ENCODE data around the gene CAPS2.
"Not testable (repeated sequence)": the region's sequence is repeated elsewhere in the genome, so short reads cannot be mapped to it uniquely, and the experiment has no call there.

CAPS2 gene

GRCh38 chr12:75329918-75330826, at the start of gene CAPS2:
CAPS2 (minus strand) TSS chr12:75330324; CDS start chr12:75326498, 3,826 bp downstream.
- DNase-seq, result peak; percentile 5

GRCh38 chr12:75378354-75378753, 48.2 kb upstream of the CAPS2 start:
- no peak for DNase-seq

DNA sequence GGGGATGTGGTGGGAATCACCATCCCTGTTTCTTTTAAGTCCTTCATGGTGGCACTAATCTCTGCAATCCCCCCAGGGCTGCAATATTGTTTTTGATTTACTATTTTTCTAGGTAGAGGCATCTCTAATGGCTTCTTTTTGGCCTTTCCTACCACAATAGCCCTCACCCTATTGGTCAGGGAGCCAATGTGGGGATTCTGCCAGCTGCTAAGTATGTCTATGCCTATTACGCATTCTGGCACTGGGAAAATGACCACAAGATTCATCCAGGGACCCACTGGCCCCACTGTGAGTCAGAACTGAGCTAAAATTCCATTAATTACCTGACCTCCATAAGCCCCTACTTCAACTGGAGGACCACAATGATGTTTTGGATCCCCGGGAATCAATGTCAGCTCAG, 44.8 kb upstream of the CAPS2 start:
- DNase-seq, result no peak

- no peak for DNase-seq
Observed at GRCh38 chr12:75366629-75367028, 36.5 kb upstream of the CAPS2 start.

DNA sequence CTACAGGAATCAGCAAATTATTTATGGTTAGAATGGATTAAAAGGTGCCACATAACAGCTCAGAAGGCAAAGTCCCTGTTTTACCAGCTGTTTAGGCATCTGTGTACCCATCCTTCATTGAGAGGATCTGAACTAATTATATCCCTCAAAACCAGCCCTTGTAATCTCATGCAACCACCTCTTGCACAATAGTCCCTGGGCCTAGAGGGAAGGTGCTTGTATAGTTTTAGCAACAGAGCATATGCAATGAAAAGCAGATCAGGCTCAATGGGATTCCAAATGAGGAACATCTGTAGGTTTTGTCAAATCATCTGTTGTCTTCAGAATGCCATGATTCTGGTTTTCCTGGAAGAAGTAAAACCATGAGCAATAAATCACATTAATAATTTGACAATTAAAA, 34.8 kb upstream of the CAPS2 start:
- no peak for DNase-seq

DNA sequence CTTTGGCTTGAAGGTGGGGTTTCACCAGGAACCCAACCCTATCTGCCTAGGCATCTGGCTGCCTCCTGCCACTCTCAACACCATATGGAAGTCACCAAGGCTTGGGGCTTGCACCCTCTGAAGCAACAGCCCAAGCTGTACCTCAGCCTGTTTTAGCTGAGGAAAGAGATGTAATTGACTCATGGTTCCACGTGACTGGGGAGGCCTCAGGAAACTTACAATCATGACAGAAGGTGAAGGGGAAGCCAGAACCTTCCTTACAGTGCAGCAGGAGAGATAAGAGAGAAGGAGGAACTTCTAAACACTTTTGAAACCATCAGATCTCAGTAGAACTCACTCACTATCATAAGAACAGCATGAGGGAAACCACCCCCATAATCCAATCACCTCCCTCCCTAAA, 31.3 kb upstream of the CAPS2 start:
- DNase-seq, result no peak

- no peak for DNase-seq
Observed at GRCh38 chr12:75360920-75361319, 30.8 kb upstream of the CAPS2 start.

DNA sequence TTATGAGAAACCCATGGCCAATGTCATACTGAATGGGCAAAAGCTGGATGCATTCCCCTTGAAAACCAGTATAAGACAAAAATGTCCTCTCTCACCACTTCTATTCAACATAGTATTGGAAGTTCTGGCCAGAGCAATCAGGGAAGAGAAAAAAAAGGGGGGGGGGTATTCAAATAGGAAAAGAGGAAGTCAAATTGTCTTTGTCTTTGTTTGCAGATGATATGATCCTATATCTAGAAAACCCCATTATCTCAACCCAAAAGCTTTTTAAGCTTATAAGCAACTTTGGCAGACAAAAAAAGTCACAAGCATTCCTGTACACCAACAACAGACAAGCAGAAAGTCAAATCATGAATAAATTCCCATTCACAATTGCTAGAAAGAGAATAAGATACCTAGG, 23.9 kb upstream of the CAPS2 start:
- DNase-seq, result no peak

GRCh38 chr12:75350413-75350812, 20.3 kb upstream of the CAPS2 start:
- no peak for DNase-seq

DNA sequence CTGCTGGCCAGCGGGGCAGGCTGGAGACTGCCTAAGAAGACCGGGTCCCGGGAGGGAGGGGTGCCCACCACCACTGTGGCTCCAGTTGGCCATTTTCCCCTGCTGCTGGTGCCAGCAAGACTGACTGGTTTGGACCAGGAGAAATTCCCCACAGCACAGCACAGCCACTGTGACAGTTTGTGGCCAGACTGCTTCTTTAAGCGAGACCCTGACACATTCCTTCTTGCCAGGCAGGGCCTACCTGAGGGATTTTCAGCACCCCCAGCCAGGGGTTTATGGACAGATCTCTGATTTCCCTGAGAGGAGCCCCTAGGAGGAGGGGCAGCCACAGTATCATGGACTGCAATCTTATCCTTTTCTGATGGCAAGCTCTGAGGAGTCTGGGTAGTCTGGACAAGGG, 19.8 kb upstream of the CAPS2 start:
- no peak for DNase-seq

GRCh38 chr12:75346215-75346614, 16.1 kb upstream of the CAPS2 start:
- DNase-seq, result not testable (repeated sequence)

DNA sequence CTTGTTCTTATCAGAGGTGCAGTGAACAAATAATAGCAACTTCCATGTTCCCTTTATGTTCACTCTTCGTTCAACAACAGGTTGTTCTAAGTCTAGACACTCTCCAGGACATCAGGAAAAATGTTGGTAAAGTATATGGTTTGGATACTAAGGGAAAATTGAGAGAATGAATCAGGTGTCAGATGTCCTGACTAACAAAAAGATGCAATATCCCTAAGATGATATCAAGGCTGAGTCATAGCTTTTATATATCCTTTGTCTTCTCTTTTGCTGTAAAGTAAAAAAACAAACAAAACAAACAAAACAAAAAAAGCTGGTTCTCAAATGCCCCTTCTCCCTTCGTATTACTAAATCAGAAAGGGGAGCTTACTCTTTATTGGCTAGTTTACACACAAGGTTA, 15.4 kb upstream of the CAPS2 start:
- DNase-seq, result no peak

GRCh38 chr12:75341873-75342272, 11.7 kb upstream of the CAPS2 start:
- no peak for DNase-seq

- DNase-seq, result no peak
Observed at GRCh38 chr12:75337905-75338304, 7.8 kb upstream of the CAPS2 start.

- no peak for DNase-seq
Observed at GRCh38 chr12:75334384-75335030, 4.4 kb upstream of the CAPS2 start, which contains the start of gene GLIPR1L1. GLIPR1L1 (plus strand) TSS chr12:75334670; CDS start chr12:75334729, 59 bp downstream.

DNA sequence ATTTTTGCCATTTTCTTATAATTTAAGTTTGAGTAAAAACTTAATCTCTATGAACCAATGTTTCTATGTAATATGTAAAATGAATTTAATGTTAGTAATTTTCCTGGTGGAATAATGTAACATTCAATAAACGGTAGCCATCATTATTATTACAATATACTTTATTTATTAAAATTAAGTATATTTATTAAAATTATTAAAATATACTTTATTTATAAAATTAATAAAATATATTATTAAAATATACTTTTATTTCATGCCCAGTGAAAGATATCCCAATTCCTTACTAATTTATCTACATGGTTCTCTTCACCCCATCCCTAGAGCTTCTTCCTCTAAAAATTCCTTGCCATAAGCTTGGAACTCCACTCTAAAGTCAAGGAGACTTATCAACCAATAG, 2.5 kb downstream of the CAPS2 start:
- no peak for DNase-seq

DNA sequence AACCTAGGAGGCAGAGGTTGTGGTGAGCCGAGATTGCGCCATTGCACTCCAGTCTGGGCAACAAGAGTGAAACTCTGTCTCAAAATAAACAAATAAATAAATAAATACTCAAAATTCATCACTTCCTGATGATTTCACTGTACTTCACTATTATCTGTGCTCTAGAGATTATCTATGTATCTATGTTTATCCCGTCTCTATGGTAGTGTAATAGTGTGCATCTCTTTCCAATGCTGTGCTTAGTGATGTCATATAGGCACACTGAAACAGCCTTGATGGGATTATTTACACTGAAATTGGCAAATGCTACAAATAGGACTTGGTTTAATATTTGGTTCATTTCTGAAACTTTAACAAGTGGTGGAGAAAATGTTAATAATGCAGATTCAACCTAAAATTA, 6.5 kb downstream of the CAPS2 start:
- DNase-seq, result no peak

DNA sequence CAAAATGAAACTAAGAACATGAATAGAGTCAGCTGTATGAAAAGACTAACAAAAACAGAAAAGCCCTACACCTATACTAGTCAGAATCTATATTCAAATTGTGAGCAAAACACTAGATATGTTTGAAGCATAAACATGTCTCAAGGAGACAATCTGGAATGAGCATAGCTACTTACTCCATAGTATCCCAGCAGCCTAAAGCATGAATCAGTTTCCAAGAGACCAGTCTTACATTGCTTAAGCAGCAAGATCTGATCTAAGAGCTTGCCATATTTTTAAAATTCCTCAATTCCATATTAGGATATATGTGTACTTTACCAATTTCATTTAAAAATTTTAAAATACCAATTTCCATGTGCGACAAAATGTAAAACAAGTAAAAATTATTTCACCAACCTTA, 7.7 kb downstream of the CAPS2 start:
- DNase-seq, result no peak

- DNase-seq, result no peak
Observed at GRCh38 chr12:75317784-75318183, 12.3 kb downstream of the CAPS2 start.

DNA sequence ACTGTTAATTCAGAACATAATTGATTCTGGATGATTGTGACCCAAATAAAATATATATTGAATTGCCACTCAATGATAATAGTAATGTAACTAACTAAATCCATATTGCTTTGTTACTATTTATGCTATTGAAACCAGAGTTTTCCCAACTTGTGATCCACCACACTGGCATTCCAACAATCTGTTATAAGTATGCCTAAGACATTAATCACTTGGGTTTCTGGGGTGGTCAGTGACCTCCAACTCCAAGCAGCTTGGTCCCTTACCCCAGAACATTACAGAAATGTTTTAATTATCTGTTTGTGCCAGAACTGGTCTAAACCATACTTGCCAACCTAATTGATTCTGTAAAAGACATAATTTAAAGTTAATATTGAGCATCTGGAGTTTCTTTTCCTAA, 14.6 kb downstream of the CAPS2 start:
- DNase-seq, result no peak

- no peak for DNase-seq
Observed at GRCh38 chr12:75311369-75311768, 18.8 kb downstream of the CAPS2 start.

GRCh38 chr12:75308279-75308678, 21.8 kb downstream of the CAPS2 start:
- no peak for DNase-seq

DNA sequence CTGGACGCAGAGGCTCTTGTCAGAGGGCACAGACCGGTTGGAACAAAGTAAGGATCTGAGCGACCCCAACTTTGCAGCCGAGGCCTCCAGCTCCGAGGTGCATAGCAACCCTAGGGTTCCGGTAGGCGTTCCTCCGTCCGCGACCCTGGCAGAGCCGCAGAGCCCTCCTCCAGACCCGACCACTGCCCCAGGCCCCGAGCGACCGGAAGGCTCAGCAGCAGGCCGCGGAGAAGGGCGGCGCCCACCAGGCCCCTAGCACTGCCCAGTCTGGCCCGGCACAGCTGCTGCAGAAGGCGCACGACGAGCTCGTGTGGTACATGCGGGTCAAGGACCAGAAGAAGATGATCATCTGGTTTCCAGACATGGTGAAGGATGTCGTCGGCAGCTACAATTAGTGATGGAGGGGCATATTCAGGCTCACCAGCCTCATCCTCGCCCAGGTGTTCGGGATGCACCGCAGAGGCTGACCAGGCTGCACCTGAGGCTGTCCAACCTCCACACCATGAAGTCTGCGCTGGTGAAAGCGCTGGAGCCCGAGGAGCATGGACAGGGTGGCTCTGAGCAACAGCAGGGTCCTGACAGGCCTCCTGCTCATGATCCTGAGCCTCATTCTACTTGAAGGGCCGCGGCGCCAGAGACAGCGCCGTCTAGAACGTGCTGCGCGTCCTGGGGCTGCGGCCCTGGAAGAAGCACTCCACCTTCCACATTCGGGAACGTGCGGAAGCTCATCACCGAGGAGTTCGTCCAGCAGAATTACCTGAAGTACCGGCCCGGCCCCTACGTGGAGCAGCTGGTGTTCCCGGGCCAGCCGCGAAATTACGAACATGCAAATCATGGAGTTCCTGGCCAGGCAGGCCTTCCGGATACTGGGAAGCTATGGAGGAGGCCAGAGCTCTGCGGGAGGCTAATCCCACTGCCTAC, 24.5 kb downstream of the CAPS2 start:
- DNase-seq, result no peak
